Kidney (tissue), 14 donors: Measurements from ENCODE around the gene TMEM179. TPM values are rescaled to one million over a fixed set of nuclear protein-coding genes. Genes with fewer than 3 reads are reported as not detected.

ENCODE experiments used
- DNase-seq, 5 donors: peaks; one replicate each; pipeline ENCODE4 v3.0.0-alpha.2; 2013 to 2020
- FAIRE-seq: peaks from 2 replicates; lab custom pipeline; 2012; peaks lifted over from hg19 to GRCh38; lab: Jason Lieb, UNC
- H3K27ac ChIP-seq, 2 donors: one replicate each; pipeline ENCODE4 v1.7.0; 2013; ENCODE audit warnings: low read depth in 2 of 2, low read length in 2 of 2, inconsistent platforms in 1 of 2
- H3K27me3 ChIP-seq: one replicate; pipeline ENCODE4 v1.7.1; 2013; ENCODE audit warnings: low read length, inconsistent platforms; ENCODE audit not compliant: control insufficient read depth, insufficient read depth
- H3K36me3 ChIP-seq, 3 donors: one replicate each; pipeline versions ENCODE4 v1.7.0 to v1.7.1; 2013; ENCODE audit warnings: low read length in 3 of 3, control low read depth in 1 of 3, inconsistent platforms in 1 of 3; ENCODE audit not compliant: insufficient read depth in 3 of 3, control insufficient read depth in 2 of 3
- H3K4me1 ChIP-seq, 3 donors: one replicate each; pipeline versions ENCODE4 v1.7.0 to v1.7.1; 2013; ENCODE audit warnings: low read length in 3 of 3, inconsistent platforms in 1 of 3, low read depth in 1 of 3; ENCODE audit not compliant: control insufficient read depth in 2 of 3, insufficient read depth in 2 of 3
- H3K4me3 ChIP-seq, 3 donors: one replicate each; pipeline versions ENCODE4 v1.7.0 to v1.8.1; 2013; ENCODE audit warnings: low read length in 3 of 3, control low read depth in 1 of 3, inconsistent platforms in 1 of 3
- H3K9ac ChIP-seq, 3 donors: one replicate each; pipeline versions ENCODE4 v1.7.0 to v1.7.1; 2013; ENCODE audit warnings: low read length in 3 of 3, control low read depth in 1 of 3, inconsistent platforms in 1 of 3
- H3K9me3 ChIP-seq, 3 donors: one replicate each; pipeline versions ENCODE4 v1.7.0 to v1.7.1; 2013; ENCODE audit warnings: low read length in 3 of 3, control low read depth in 1 of 3, inconsistent platforms in 1 of 3; ENCODE audit not compliant: control insufficient read depth in 2 of 3, insufficient read depth in 1 of 3
- CTCF ChIP-seq: IDR thresholded peaks from 3 replicates; pipeline ENCODE4 v1.5.1; 2012; ENCODE audit warnings: mild to moderate bottlenecking, moderate library complexity, borderline replicate concordance; ENCODE audit not compliant: insufficient read depth; ENCODE audit errors: extremely low read depth
- intact Hi-C: fragments of 100-400 bp; cut with DNase I; formaldehyde crosslinking; loops from one replicate; pipeline ENCODE4 v1.11.1; 2022
- polyA plus RNA-seq: library from polyadenylated mRNA; stranded (reverse); fragments of 350-450 nt; fragmentation: Illumina TruSeq; extraction: RNeasy Lipid Tissue Mini Kit (QIAGEN cat#74804); gene quantifications from one replicate; pipeline ENCODE4 v1.2.3, GENCODE V29; 2014; ENCODE audit warnings: low read depth, low replicate concordance; ENCODE audit not compliant: insufficient read depth
- total RNA-seq: library from RNA; stranded (reverse); fragmentation: NEBNext Ultra II Directional; extraction: Animal tissue kit (Norgen Biotek cat#: 25700); gene quantifications from one replicate; pipeline ENCODE4 v1.2.1, GENCODE V29; 2021
- donor health status: control.
- donor health status: control.
- donor health status: control.
- donor health status: control.
- donor health status: control.
- donor health status: DM: yes; HTN: yes; CAD: no.
- donor health status: Normal renal cell carcinoma (clear cell type).

Gene TMEM179
- total and polyA plus RNA-seq, 2 donors from 2014 or later, result 0.50 to 0.67 TPM

DNA sequence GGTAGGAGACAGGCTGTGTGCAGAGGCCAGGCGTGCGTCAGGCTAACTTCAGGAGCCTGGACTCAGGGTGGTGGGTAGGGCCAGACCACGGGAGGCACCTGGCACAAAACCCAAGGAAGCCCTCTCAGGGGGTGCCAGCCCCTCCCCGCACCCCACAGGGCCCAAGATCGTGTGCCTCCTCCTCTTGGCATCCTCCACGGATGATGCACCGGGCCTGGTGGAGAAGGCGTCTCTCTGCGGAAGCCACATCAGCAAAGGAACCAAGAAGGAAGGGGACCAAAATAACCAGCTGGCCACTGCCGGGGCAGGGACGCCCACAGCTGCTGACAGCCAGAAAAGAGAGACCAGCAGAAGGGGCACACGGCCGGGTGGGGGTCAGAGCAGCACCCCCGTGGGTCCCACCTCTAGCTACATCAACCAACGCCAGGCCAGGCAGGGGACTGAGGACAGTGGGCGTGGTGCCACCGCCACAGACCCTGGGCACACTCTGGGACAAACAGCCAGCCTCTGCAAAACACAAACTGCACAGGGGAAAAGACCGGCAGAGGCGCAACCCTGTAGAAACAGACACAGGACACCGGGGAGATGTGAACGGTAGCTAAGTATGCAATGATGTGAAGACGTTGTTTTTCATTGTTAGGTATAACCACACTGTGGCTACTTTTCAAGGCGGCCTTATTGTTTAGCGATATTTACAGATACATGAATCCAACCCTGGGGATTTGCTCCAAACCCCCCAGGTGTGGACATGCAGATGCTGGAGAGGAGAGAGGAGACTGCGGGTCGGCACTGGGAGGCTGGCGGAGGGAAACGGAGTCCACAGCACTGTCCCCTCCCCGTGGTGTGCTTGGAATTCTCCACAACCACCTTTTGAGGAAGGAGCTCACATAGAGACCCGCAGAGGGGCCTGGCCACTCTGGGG lies 51.1 kb downstream of the TMEM179 start:
- no peaks in the 10 kb centered on the region for H3K27me3 ChIP-seq
- FAIRE-seq, result no peak
- intact Hi-C loops, result no loop called here

DNA sequence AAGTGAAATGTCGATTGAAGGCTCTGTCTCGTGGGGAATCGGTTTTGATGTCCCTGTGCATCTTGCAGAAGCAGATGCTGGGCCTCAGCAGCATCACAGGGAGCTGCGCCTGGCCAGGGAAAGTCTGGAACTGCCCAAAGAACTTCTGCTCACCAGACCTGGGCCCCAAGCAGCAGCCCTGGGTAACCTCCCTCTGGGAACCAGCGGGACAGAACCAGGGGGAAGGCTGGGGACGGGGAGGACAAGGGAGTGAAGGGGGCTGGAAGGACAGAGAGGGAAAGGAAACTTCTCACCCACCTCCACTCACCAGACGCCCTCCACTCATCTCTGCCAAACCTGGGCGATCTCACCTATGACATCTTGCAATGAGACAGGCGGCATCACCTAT lies 51.8 kb downstream of the TMEM179 start:
- Histone ChIP-seq H3K4me1 (no peaks in the 10 kb centered on the region), H3K27me3 (no peaks in the 10 kb centered on the region), H3K4me3 (no peak overlapping the region), H3K9me3 (peaks cover 0 to 4% (median 0%) of the 10 kb centered on the region in 3 donors), H3K9ac (no peak overlapping the region), H3K27ac (no peak overlapping the region), H3K36me3 (no peaks in the 10 kb centered on the region)
- intact Hi-C loops, result no loop called here
- DNase-seq (no peak), FAIRE-seq (no peak)
- no peak for TF ChIP-seq CTCF

More for the DNA sequence above, 51.1 kb downstream of the TMEM179 start:
- TF ChIP-seq CTCF, result no peak
- no peaks in the 10 kb centered on the region for H3K4me1 ChIP-seq
- peaks cover 0 to 4% (median 0%) of the 10 kb centered on the region in 3 donors for H3K9me3 ChIP-seq
- no peak overlapping the region for H3K27ac ChIP-seq
- H3K36me3 ChIP-seq, result no peaks in the 10 kb centered on the region
- no peak overlapping the region for H3K4me3 ChIP-seq
- H3K9ac ChIP-seq, result no peak overlapping the region
- DNase-seq, result peak in 1 of 5 donors; percentile 55

GRCh38 chr14:104551851-104552737 lies 52.5 kb downstream of the TMEM179 start:
- Histone ChIP-seq H3K27me3 (no peaks in the 10 kb centered on the region), H3K9me3 (peaks cover 0 to 4% (median 0%) of the 10 kb centered on the region in 3 donors), H3K36me3 (no peaks in the 10 kb centered on the region), H3K4me1 (no peaks in the 10 kb centered on the region), H3K27ac (no peak overlapping the region), H3K4me3 (no peak overlapping the region), H3K9ac (no peak overlapping the region)
- no peak for TF ChIP-seq CTCF
- intact Hi-C loops, result no loop called here
- DNase-seq (peak in 2 of 5 donors; percentile 38 to 62), FAIRE-seq (no peak)
